ENCODE results near the gene NUP88.

DNA sequence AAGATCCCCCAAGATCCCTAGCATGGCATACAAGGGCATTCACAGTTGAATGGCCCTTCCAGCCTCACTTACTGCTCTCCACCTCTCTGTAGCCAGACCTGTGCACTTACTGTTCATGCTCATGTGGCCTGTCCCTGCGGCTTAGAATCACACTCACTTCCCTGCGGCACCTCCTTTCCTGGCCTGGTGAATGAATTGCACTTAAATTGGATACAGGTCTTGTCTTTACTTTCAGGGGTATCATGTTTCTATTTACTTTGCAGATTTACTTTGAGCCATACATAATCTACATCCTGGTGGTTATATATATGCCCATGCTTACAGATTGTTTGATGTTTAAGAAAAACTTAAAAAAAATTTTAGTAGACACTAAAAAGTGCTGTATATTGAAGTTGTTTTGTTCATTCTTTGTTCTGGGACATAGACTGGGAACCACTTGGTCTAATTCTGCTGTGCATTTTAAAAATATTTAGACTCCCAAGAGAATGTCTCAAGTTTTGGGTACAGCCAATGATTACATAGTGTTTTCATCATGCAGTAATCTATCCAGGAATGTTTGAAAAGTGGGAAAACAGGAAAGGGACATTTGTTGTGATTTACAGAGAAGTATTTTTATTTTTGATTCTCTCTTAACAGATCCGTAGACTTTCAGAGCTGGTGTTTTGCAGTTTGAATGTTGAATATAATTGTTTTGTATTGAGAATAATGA lies 63.9 kb downstream of the NUP88 start:
- TF ChIP-seq POLR2A (IDR thresholded peaks at IDR 0.05; ENCODE audit: low read depth, low read length) (no peak), POLR2AphosphoS5 (IDR thresholded peaks at IDR 0.05; ENCODE audit: low read depth, low read length) (no peak), PAX5 (IDR thresholded peaks at IDR 0.05; ENCODE audit: insufficient read depth, low read length, severe bottlenecking) (no peak), TAF1 (IDR thresholded peaks at IDR 0.05; ENCODE audit: low read depth, low read length) (no peak), SPI1 (IDR thresholded peaks at IDR 0.05; ENCODE audit: low read depth, low read length) (no peak), POU2F2 (IDR thresholded peaks at IDR 0.05; ENCODE audit: low read depth, low read length) (no peak)
